Measurements from ENCODE around the gene PRR20E.
"Not testable (repeated sequence)": the region's sequence is repeated elsewhere in the genome, so short reads cannot be mapped to it uniquely, and the experiment has no call there.

The PRR20E gene

GRCh38 chr13:57147188-57147587 is 19.8 kb upstream of the PRR20E start, which contains the start of gene PRR20B:
Gene PRR20B (plus strand): TSS chr13:57147488. CDS start chr13:57147875, 387 bp downstream.
- WGBS (ENCODE audit: extremely low coverage, insufficient coverage, insufficient read length): no CpG with 5 or more reads among the region's 22 CpGs
- H3K79me1 ChIP-seq (ENCODE audit: low read length): not testable (repeated sequence)

DNA sequence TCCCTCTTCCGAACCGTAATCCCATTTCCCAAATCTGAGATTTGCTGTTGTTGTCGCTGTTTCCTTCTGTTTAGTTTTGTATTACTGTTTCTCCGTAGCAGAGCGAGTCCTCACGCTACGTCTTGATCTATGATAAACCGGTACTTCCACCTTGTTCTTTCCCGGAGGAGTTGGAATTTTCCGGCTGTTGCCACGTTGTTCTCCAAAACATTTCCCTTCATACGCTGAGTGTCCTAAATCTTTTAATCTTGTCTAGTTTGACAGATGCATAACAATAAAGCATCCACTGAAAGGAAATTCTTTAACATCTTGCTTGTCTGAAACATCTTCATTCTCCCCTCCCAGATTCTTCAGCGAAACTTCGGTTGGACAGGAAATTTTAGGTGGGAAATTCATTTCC is 18.9 kb upstream of the PRR20E start:
- not testable (repeated sequence) for H2BK5ac ChIP-seq (ENCODE audit: low read depth, low read length, poor library complexity); H2AK5ac ChIP-seq (ENCODE audit: low read length); H2AFZ ChIP-seq (ENCODE audit: insufficient read depth, low read length, poor library complexity); H3K23ac ChIP-seq (ENCODE audit: low read length); H3K79me1 ChIP-seq (ENCODE audit: low read length); H4K91ac ChIP-seq (ENCODE audit: low read depth, low read length); H4K8ac ChIP-seq (ENCODE audit: low read depth, low read length); H3K36me3 ChIP-seq (ENCODE audit: control insufficient read depth in 1 of 2, insufficient read depth in 2 of 2, low read length in 2 of 2); H3K4me3 ChIP-seq (ENCODE audit: low read depth, low read length); H2BK12ac ChIP-seq (ENCODE audit: low read length); H4K12ac ChIP-seq (ENCODE audit: low read depth, low read length); DNase-seq; H3K27ac ChIP-seq (ENCODE audit: low read depth, low read length); H3K18ac ChIP-seq (ENCODE audit: low read length); H3K9me3 ChIP-seq (ENCODE audit: insufficient read depth, low read depth, low read length); H3K9ac ChIP-seq (ENCODE audit: low read length); H3K27me3 ChIP-seq (ENCODE audit: insufficient read depth, low read length); H3K4me2 ChIP-seq (ENCODE audit: low read length); H3K4me1 ChIP-seq (ENCODE audit: control insufficient read depth in 1 of 2, insufficient read depth in 2 of 2, low read length in 2 of 2); H3K14ac ChIP-seq (ENCODE audit: low read length); H2BK120ac ChIP-seq (ENCODE audit: insufficient read depth, low read length, poor library complexity); H3K4ac ChIP-seq (ENCODE audit: low read depth, low read length); H3K79me2 ChIP-seq (ENCODE audit: control insufficient read depth, insufficient read depth, low read length, poor library complexity)
- WGBS (ENCODE audit: extremely low coverage, insufficient coverage, insufficient read length): no CpG with 5 or more reads among the region's 14 CpGs

More at GRCh38 chr13:57147188-57147587, 19.8 kb upstream of the PRR20E start, which contains the start of gene PRR20B:
- H3K18ac ChIP-seq (ENCODE audit: low read length); H3K4me3 ChIP-seq (ENCODE audit: low read depth, low read length); DNase-seq; H2AFZ ChIP-seq (ENCODE audit: insufficient read depth, low read length, poor library complexity); H4K91ac ChIP-seq (ENCODE audit: low read depth, low read length); H3K4me2 ChIP-seq (ENCODE audit: low read length); H3K23ac ChIP-seq (ENCODE audit: low read length); H3K36me3 ChIP-seq (ENCODE audit: control insufficient read depth in 1 of 2, insufficient read depth in 2 of 2, low read length in 2 of 2); H3K9ac ChIP-seq (ENCODE audit: low read length); H3K4ac ChIP-seq (ENCODE audit: low read depth, low read length); H2BK12ac ChIP-seq (ENCODE audit: low read length); H3K27ac ChIP-seq (ENCODE audit: low read depth, low read length); H3K14ac ChIP-seq (ENCODE audit: low read length); H3K79me2 ChIP-seq (ENCODE audit: control insufficient read depth, insufficient read depth, low read length, poor library complexity); H2BK5ac ChIP-seq (ENCODE audit: low read depth, low read length, poor library complexity); H2AK5ac ChIP-seq (ENCODE audit: low read length); H4K12ac ChIP-seq (ENCODE audit: low read depth, low read length); H2BK120ac ChIP-seq (ENCODE audit: insufficient read depth, low read length, poor library complexity); H3K27me3 ChIP-seq (ENCODE audit: insufficient read depth, low read length); H3K4me1 ChIP-seq (ENCODE audit: control insufficient read depth in 1 of 2, insufficient read depth in 2 of 2, low read length in 2 of 2); H3K9me3 ChIP-seq (ENCODE audit: insufficient read depth, low read depth, low read length); H4K8ac ChIP-seq (ENCODE audit: low read depth, low read length): not testable (repeated sequence)

DNA sequence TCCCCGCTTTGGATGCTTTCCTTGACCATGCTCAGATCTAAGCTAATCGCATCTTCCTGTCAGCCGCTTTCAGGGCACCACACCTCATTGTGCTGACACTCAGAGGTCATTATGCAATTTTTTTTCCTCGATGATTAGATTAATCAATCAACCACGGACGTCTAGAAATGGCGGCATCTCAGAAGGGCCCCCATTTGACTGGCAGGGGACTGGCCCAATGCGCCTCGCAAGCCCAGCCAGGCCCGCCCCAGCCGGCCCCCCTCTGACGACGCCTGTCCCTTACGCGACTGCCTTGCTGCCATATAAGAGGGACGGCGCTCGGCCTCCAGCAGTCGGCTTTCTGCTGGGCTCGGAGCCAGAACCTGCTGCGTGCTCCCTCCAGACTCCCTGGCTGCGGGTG is 13.2 kb upstream of the PRR20E start, which contains the start of gene PRR20C:
TSS of gene PRR20C (plus strand) at position 301 of the 400 bp plus-strand sequence. CDS start 387 bp downstream, outside the sequence.
- H2BK5ac ChIP-seq (ENCODE audit: low read depth, low read length, poor library complexity); H3K27ac ChIP-seq (ENCODE audit: low read depth, low read length); H3K14ac ChIP-seq (ENCODE audit: low read length); H3K4me2 ChIP-seq (ENCODE audit: low read length); H2AK5ac ChIP-seq (ENCODE audit: low read length); H2AFZ ChIP-seq (ENCODE audit: insufficient read depth, low read length, poor library complexity); H3K4ac ChIP-seq (ENCODE audit: low read depth, low read length); H3K4me1 ChIP-seq (ENCODE audit: control insufficient read depth in 1 of 2, insufficient read depth in 2 of 2, low read length in 2 of 2); H3K9me3 ChIP-seq (ENCODE audit: insufficient read depth, low read depth, low read length); DNase-seq; H4K12ac ChIP-seq (ENCODE audit: low read depth, low read length); H3K18ac ChIP-seq (ENCODE audit: low read length); H4K91ac ChIP-seq (ENCODE audit: low read depth, low read length); H3K27me3 ChIP-seq (ENCODE audit: insufficient read depth, low read length); H3K36me3 ChIP-seq (ENCODE audit: control insufficient read depth in 1 of 2, insufficient read depth in 2 of 2, low read length in 2 of 2); H3K23ac ChIP-seq (ENCODE audit: low read length); H3K4me3 ChIP-seq (ENCODE audit: low read depth, low read length); H3K9ac ChIP-seq (ENCODE audit: low read length); H2BK12ac ChIP-seq (ENCODE audit: low read length); H2BK120ac ChIP-seq (ENCODE audit: insufficient read depth, low read length, poor library complexity); H4K8ac ChIP-seq (ENCODE audit: low read depth, low read length); H3K79me2 ChIP-seq (ENCODE audit: control insufficient read depth, insufficient read depth, low read length, poor library complexity); H3K79me1 ChIP-seq (ENCODE audit: low read length): not testable (repeated sequence)
- whole genome bisulfite sequencing (ENCODE audit: extremely low coverage, insufficient coverage, insufficient read length): no CpG with 5 or more reads among the region's 22 CpGs

GRCh38 chr13:57160332-57160731 is 6.7 kb upstream of the PRR20E start, which contains the start of gene PRR20D:
Gene PRR20D (plus strand): TSS chr13:57160632. CDS start chr13:57161019, 387 bp downstream.
- H2BK120ac ChIP-seq (ENCODE audit: insufficient read depth, low read length, poor library complexity); H3K18ac ChIP-seq (ENCODE audit: low read length): not testable (repeated sequence)
- no CpG with 5 or more reads among the region's 22 CpGs for WGBS (ENCODE audit: extremely low coverage, insufficient coverage, insufficient read length)

More at GRCh38 chr13:57160332-57160731, 6.7 kb upstream of the PRR20E start, which contains the start of gene PRR20D:
- DNase-seq; H3K9me3 ChIP-seq (ENCODE audit: insufficient read depth, low read depth, low read length); H3K4me1 ChIP-seq (ENCODE audit: control insufficient read depth in 1 of 2, insufficient read depth in 2 of 2, low read length in 2 of 2); H4K91ac ChIP-seq (ENCODE audit: low read depth, low read length); H4K8ac ChIP-seq (ENCODE audit: low read depth, low read length); H3K4ac ChIP-seq (ENCODE audit: low read depth, low read length); H3K9ac ChIP-seq (ENCODE audit: low read length); H3K4me3 ChIP-seq (ENCODE audit: low read depth, low read length); H2AFZ ChIP-seq (ENCODE audit: insufficient read depth, low read length, poor library complexity); H3K79me2 ChIP-seq (ENCODE audit: control insufficient read depth, insufficient read depth, low read length, poor library complexity); H4K12ac ChIP-seq (ENCODE audit: low read depth, low read length); H3K36me3 ChIP-seq (ENCODE audit: control insufficient read depth in 1 of 2, insufficient read depth in 2 of 2, low read length in 2 of 2); H2AK5ac ChIP-seq (ENCODE audit: low read length); H3K4me2 ChIP-seq (ENCODE audit: low read length); H3K27me3 ChIP-seq (ENCODE audit: insufficient read depth, low read length); H3K23ac ChIP-seq (ENCODE audit: low read length); H3K27ac ChIP-seq (ENCODE audit: low read depth, low read length); H3K79me1 ChIP-seq (ENCODE audit: low read length); H2BK12ac ChIP-seq (ENCODE audit: low read length); H2BK5ac ChIP-seq (ENCODE audit: low read depth, low read length, poor library complexity); H3K14ac ChIP-seq (ENCODE audit: low read length): not testable (repeated sequence)
